Hepatocyte (in vitro differentiated cells): Measurements from ENCODE around the gene ARID3A. TPM values are rescaled to one million over a fixed set of nuclear protein-coding genes. Genes with fewer than 3 reads are reported as not detected.

ENCODE experiments used
- DNase-seq: peaks from one replicate; pipeline ENCODE4 v3.0.0-alpha.2; 2016; ENCODE audit warnings: low spot score
- H2AFZ ChIP-seq: fragments of 200-600 bp; sonication (generic); 2 replicates; pipeline ENCODE4 v1.6.0; 2016; ENCODE audit warnings: antibody characterized with exemption, mild to moderate bottlenecking
- H3K27ac ChIP-seq: fragments of 200-600 bp; sonication (generic); 2 replicates; pipeline ENCODE4 v1.5.1; 2016; ENCODE audit warnings: mild to moderate bottlenecking
- H3K27me3 ChIP-seq: fragments of 200-600 bp; sonication (generic); 2 replicates; pipeline ENCODE4 v1.6.1; 2016
- H3K36me3 ChIP-seq: fragments of 200-600 bp; sonication (generic); replicated peaks from 2 replicates; pipeline ENCODE4 v1.5.1; 2016; ENCODE audit warnings: low read depth; ENCODE audit not compliant: insufficient read depth
- H3K4me1 ChIP-seq: fragments of 200-600 bp; sonication (generic); 2 replicates; pipeline ENCODE4 v1.5.1; 2016; ENCODE audit warnings: mild to moderate bottlenecking, moderate library complexity; ENCODE audit not compliant: insufficient read depth
- H3K4me2 ChIP-seq: fragments of 200-600 bp; sonication (generic); 2 replicates; pipeline ENCODE4 v1.6.0; 2016
- H3K4me3 ChIP-seq: fragments of 200-600 bp; sonication (generic); 2 replicates; pipeline ENCODE4 v1.5.1; 2016; ENCODE audit warnings: mild to moderate bottlenecking
- H3K79me2 ChIP-seq: fragments of 200-600 bp; sonication (generic); 2 replicates; pipeline ENCODE4 v1.6.0; 2017; ENCODE audit warnings: mild to moderate bottlenecking
- H3K9me2 ChIP-seq: fragments of 200-600 bp; sonication (generic); replicated peaks from 2 replicates; pipeline ENCODE4 v1.6.0; 2017; ENCODE audit warnings: mild to moderate bottlenecking; ENCODE audit not compliant: insufficient read depth
- H3K9me3 ChIP-seq: fragments of 200-600 bp; sonication (generic); 2 replicates; pipeline ENCODE4 v1.5.1; 2016; ENCODE audit warnings: low read depth, mild to moderate bottlenecking
- H4K20me1 ChIP-seq: fragments of 200-600 bp; sonication (generic); 2 replicates; pipeline ENCODE4 v1.6.0; 2016; ENCODE audit warnings: mild to moderate bottlenecking; ENCODE audit not compliant: insufficient read depth, poor library complexity, severe bottlenecking
- CTCF ChIP-seq: fragments of 200-600 bp; sonication (generic); IDR thresholded peaks from 2 replicates; pipeline ENCODE4 v1.5.1; 2016; ENCODE audit warnings: antibody characterized with exemption, mild to moderate bottlenecking; ENCODE audit not compliant: poor library complexity
- EZH2 ChIP-seq: fragments of 200-600 bp; sonication (generic); IDR thresholded peaks from 2 replicates; pipeline ENCODE4 v1.6.1; 2016; ENCODE audit warnings: antibody characterized with exemption, mild to moderate bottlenecking, borderline replicate concordance
- EZH2phosphoT487 ChIP-seq: fragments of 200-600 bp; sonication (generic); IDR thresholded peaks from one replicate; pipeline ENCODE4 v1.6.1; 2018; ENCODE audit warnings: antibody characterized with exemption, mild to moderate bottlenecking, low read depth, moderate library complexity; ENCODE audit not compliant: unreplicated experiment, severe bottlenecking
- WGBS: methylation state at CpG from one replicate; pipeline ENCODE4 v1.1.6; 2016; ENCODE audit warnings: low lambda C conversion rate; ENCODE audit errors: missing lambda C conversion rate; 5-methylcytosine and 5-hydroxymethylcytosine counted together
- polyA plus RNA-seq: library from polyadenylated mRNA; unstranded; fragments of >200 nt; fragmentation: Nextera tagmentation; extraction: Ambion mirVana; gene quantifications from 2 replicates; pipeline ENCODE4 v1.2.1, GENCODE V29; 2016
- total RNA-seq: library from RNA; depleted of rRNA; stranded (reverse); fragments of >200 nt; gene quantifications from 2 replicates; pipeline ENCODE4 v1.2.3, GENCODE V29; 2014

Gene ARID3A
- total and polyA plus RNA-seq, 2 experiments from 2014 or later: 122 to 180 TPM

GRCh38 chr19:952680-953444 lies 27.0 kb downstream of the ARID3A start:
- no peak overlapping the region for H2AFZ ChIP-seq
- peaks cover 2% of the 10 kb centered on the region for H4K20me1 ChIP-seq
- no peaks in the 10 kb centered on the region for H3K9me3 ChIP-seq
- H3K79me2 ChIP-seq: peaks cover 92% of the 10 kb centered on the region
- H3K9me2 ChIP-seq: no peaks in the 10 kb centered on the region
- H3K36me3 ChIP-seq: no peaks in the 10 kb centered on the region
- peak; percentile 92 for DNase-seq
- H3K4me3 ChIP-seq: peak overlapping the region; percentile 11
- WGBS: 20% methylated on average over 11 of the region's 21 CpGs
- peaks cover 91% of the 10 kb centered on the region for H3K4me1 ChIP-seq
- H3K27ac ChIP-seq: peak overlapping the region; percentile 100
- no peak for TF ChIP-seq EZH2phosphoT487
- TF ChIP-seq CTCF: no peak
- no peak for TF ChIP-seq EZH2
- no peaks in the 10 kb centered on the region for H3K27me3 ChIP-seq
- peak overlapping the region; percentile 88 for H3K4me2 ChIP-seq

GRCh38 chr19:953445-954271 lies 27.8 kb downstream of the ARID3A start:
- peak; percentile 16 for DNase-seq
- 34% methylated on average over 24 of the region's 33 CpGs for WGBS
- Histone ChIP-seq H3K4me3 (peak overlapping the region; percentile 20), H3K27me3 (no peaks in the 10 kb centered on the region), H3K4me1 (peaks cover 85% of the 10 kb centered on the region), H2AFZ (no peak overlapping the region), H4K20me1 (no peaks in the 10 kb centered on the region), H3K27ac (peak overlapping the region; percentile 100), H3K79me2 (peaks cover 90% of the 10 kb centered on the region), H3K9me2 (no peaks in the 10 kb centered on the region), H3K4me2 (peak overlapping the region; percentile 88), H3K36me3 (no peaks in the 10 kb centered on the region), H3K9me3 (no peaks in the 10 kb centered on the region)
- TF ChIP-seq EZH2phosphoT487: no peak
- no peak for TF ChIP-seq EZH2
- TF ChIP-seq CTCF: no peak

GRCh38 chr19:954272-954671 lies 28.4 kb downstream of the ARID3A start:
- TF ChIP-seq CTCF (no peak), EZH2phosphoT487 (no peak), EZH2 (no peak)
- DNase-seq: no peak
- WGBS: 62% methylated on average over 14 of the region's 14 CpGs
- no peaks in the 10 kb centered on the region for H4K20me1 ChIP-seq
- H3K36me3 ChIP-seq: no peaks in the 10 kb centered on the region
- H3K27me3 ChIP-seq: no peaks in the 10 kb centered on the region
- peak overlapping the region; percentile 100 for H3K27ac ChIP-seq
- no peaks in the 10 kb centered on the region for H3K9me3 ChIP-seq
- peaks cover 81% of the 10 kb centered on the region for H3K4me1 ChIP-seq
- H3K9me2 ChIP-seq: no peaks in the 10 kb centered on the region
- peaks cover 86% of the 10 kb centered on the region for H3K79me2 ChIP-seq
- no peak overlapping the region for H3K4me3 ChIP-seq
- no peak overlapping the region for H2AFZ ChIP-seq
- H3K4me2 ChIP-seq: peak overlapping the region; percentile 88
